Osteoblast (primary cell): ENCODE measurements around the gene IFI27L2. TPM values are rescaled to one million over a fixed set of nuclear protein-coding genes. Genes with fewer than 3 reads are reported as not detected.

Experiments used
- DNase-seq: peaks from one replicate; pipeline ENCODE4 v3.0.0; 2011; ENCODE audit warnings: low spot score, mixed read lengths; ENCODE audit not compliant: insufficient read length; ENCODE audit errors: missing footprints
- H2AFZ ChIP-seq: 2 replicates; pipeline ENCODE4 v1.6.0; 2011; ENCODE audit warnings: mild to moderate bottlenecking, low read length
- H3K27ac ChIP-seq: 2 replicates; pipeline ENCODE4 v1.5.1; 2011; ENCODE audit warnings: mild to moderate bottlenecking, low read depth, low read length, moderate library complexity
- H3K27me3 ChIP-seq: 2 replicates; pipeline ENCODE4 v1.6.0; 2012; ENCODE audit warnings: mild to moderate bottlenecking, control low read depth, inconsistent platforms, low read length, moderate library complexity; ENCODE audit not compliant: insufficient read depth
- H3K36me3 ChIP-seq: 2 replicates; pipeline ENCODE4 v1.5.1; 2011; ENCODE audit warnings: mild to moderate bottlenecking, low read length, control low read depth, moderate library complexity; ENCODE audit not compliant: insufficient read depth
- H3K4me1 ChIP-seq: 2 replicates; pipeline ENCODE4 v1.5.1; 2011; ENCODE audit warnings: mild to moderate bottlenecking, low read length, control low read depth, moderate library complexity; ENCODE audit not compliant: insufficient read depth
- H3K4me2 ChIP-seq: 2 replicates; pipeline ENCODE4 v1.6.0; 2011; ENCODE audit warnings: mild to moderate bottlenecking, low read length; ENCODE audit not compliant: insufficient read depth
- H3K4me3 ChIP-seq: fragments of 200-600 bp; sonication (generic); 3 replicates; pipeline ENCODE4 v1.5.1; 2012; ENCODE audit warnings: mild to moderate bottlenecking, low read length, inconsistent platforms; ENCODE audit not compliant: insufficient read depth
- H3K79me2 ChIP-seq: 2 replicates; pipeline ENCODE4 v1.6.0; 2012; ENCODE audit warnings: mild to moderate bottlenecking, low read length, control low read depth, inconsistent platforms; ENCODE audit not compliant: insufficient read depth
- H3K9me3 ChIP-seq: 2 replicates; pipeline ENCODE4 v1.5.1; 2011; ENCODE audit warnings: low read depth, low read length, control low read depth
- H4K20me1 ChIP-seq: 2 replicates; pipeline ENCODE4 v1.6.0; 2012; ENCODE audit warnings: mild to moderate bottlenecking, low read length, control low read depth; ENCODE audit not compliant: insufficient read depth
- total RNA-seq: library from RNA; depleted of rRNA; stranded (reverse); fragments of >200 nt; gene quantifications from 2 replicates; pipeline ENCODE4 v1.2.3, GENCODE V29; 2012
- TF ChIP-seq, protein P1 (sequence below): IDR thresholded peaks from 2 replicates; pipeline ENCODE4 v1.5.1; 2011; ENCODE audit warnings: mild to moderate bottlenecking, low read depth, low read length, moderate library complexity; ENCODE audit errors: extremely low read depth

Gene IFI27L2
- total RNA-seq, 1 donor: 76.7 TPM

DNA sequence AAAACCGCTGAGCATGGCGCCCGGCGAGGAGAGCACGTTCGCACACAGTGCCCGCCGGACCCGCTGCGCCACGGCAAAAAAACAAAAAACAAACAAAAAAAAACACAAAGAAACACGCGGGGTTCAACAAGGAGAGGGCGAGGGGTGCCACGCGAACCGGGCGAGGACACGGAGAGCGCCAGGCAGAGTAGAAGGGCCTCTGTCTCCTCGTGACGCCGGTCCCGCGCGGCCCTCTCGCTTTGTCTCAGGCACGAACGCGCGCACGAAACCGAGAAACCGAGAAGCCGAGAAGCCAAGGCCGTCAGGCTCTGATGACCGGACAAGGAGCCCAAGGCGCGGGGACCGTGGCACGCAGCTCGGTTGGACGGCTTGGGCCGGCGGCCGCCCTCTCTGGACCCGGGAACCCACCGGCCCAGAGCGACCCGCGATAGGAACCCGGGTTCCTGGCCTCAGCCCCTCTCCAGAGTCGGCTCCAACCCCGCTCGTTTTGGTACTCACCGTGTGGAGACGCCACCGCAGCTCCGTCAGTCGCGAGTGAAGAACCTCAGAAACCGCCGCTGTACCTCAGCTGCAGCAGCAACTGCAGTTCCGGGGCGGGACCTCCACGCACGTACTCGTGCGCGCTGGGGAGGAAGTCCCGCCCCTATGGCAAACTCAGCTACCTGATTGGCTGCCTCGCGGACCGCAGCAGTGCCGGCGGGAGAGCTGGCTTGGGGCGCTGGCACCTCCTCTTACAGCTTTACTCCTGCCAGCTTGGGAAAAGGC, 48.6 kb downstream of the IFI27L2 start, which contains the start of the genes DDX24 and IFI27L1:
DDX24 (minus strand) TSS at position 582 of the 765 bp plus-strand sequence. CDS start 1,460 bp downstream, outside the sequence.
IFI27L1 (plus strand) TSS at position 690 of the 765 bp plus-strand sequence. CDS start 15,628 bp downstream, outside the sequence.
- no peaks in the 10 kb centered on the region for H3K27me3 ChIP-seq
- H3K36me3 ChIP-seq: peaks cover 25% of the 10 kb centered on the region
- H3K27ac ChIP-seq: peak within 1 kb of the TSS; percentile 95
- H3K4me2 ChIP-seq: peak within 1 kb of the TSS; percentile 98
- DNase-seq: peak; percentile 97
- peaks cover 35% of the 10 kb centered on the region for H3K4me1 ChIP-seq
- H3K4me3 ChIP-seq: peak within 1 kb of the TSS; percentile 93
- H3K79me2 ChIP-seq: peaks cover 80% of the 10 kb centered on the region
- H4K20me1 ChIP-seq: peaks cover 30% of the 10 kb centered on the region
- no peaks in the 10 kb centered on the region for H3K9me3 ChIP-seq
- TF ChIP-seq, protein P1, sequence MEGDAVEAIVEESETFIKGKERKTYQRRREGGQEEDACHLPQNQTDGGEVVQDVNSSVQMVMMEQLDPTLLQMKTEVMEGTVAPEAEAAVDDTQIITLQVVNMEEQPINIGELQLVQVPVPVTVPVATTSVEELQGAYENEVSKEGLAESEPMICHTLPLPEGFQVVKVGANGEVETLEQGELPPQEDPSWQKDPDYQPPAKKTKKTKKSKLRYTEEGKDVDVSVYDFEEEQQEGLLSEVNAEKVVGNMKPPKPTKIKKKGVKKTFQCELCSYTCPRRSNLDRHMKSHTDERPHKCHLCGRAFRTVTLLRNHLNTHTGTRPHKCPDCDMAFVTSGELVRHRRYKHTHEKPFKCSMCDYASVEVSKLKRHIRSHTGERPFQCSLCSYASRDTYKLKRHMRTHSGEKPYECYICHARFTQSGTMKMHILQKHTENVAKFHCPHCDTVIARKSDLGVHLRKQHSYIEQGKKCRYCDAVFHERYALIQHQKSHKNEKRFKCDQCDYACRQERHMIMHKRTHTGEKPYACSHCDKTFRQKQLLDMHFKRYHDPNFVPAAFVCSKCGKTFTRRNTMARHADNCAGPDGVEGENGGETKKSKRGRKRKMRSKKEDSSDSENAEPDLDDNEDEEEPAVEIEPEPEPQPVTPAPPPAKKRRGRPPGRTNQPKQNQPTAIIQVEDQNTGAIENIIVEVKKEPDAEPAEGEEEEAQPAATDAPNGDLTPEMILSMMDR: no peak
- peak within 1 kb of the TSS; percentile 93 for H2AFZ ChIP-seq

DNA sequence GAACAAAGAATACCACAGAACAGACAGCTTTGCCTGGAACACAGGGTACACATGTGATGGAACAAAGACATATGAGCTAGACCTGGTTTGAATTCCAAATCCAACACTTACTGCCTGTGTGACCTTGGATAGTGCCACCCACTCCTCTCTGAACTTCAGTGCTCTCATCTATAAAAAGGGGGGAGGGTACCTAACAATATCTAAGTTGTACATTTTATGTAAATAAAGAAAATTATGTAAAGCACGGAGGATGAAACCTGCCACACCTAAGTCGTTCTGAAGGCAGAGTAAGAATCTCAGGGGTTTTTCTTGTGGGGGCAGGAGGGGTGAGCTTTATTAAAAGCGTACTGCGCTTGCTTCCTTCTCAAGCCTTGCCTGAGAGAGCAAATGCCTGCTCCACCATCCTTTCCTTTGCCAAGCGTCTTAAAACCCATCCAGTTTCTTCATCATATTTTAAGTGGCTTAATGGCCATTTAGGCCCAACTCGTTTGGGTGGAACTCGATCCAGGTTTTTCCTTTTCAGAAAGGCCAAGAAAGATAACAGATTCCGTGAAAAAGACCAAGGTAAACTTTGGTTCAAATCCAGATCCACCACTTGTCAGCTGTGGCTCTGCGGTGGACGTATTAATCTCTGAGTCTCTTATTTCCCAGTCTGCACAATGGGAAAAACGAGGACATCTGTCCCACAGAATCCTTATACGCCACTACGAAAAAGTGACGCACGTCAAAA, 49.3 kb downstream of the IFI27L2 start:
- peaks cover 25% of the 10 kb centered on the region for H3K36me3 ChIP-seq
- DNase-seq: peak; percentile 82
- H3K4me1 ChIP-seq: peaks cover 35% of the 10 kb centered on the region
- H3K27me3 ChIP-seq: no peaks in the 10 kb centered on the region
- H3K27ac ChIP-seq: peak overlapping the region; percentile 95
- peak overlapping the region; percentile 53 for H2AFZ ChIP-seq
- TF ChIP-seq, protein P1: no peak
- H4K20me1 ChIP-seq: peaks cover 30% of the 10 kb centered on the region
- peak overlapping the region; percentile 93 for H3K4me3 ChIP-seq
- no peaks in the 10 kb centered on the region for H3K9me3 ChIP-seq
- peaks cover 85% of the 10 kb centered on the region for H3K79me2 ChIP-seq
- peak overlapping the region; percentile 98 for H3K4me2 ChIP-seq

DNA sequence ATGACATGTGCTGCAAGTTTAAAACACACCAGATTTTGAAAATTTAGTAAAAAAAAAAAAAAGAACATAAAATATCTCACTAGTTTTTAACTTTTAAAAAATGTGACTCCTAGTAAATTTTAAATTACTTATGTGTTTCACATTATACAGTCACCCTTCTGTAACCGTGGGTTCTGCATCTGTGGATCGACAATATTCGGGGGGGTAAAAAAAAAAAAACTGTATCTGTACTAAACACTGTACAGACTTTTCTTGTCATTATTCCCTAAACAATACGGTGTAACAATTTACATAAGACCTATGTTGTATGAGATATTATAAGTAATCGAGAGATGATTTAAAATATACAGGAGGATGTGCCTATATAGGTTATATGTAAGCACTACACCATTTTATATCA, 51.6 kb downstream of the IFI27L2 start:
- Histone ChIP-seq H3K4me3 (peak overlapping the region; percentile 34), H3K36me3 (peaks cover 25% of the 10 kb centered on the region), H3K27ac (no peak overlapping the region), H3K9me3 (no peaks in the 10 kb centered on the region), H3K27me3 (no peaks in the 10 kb centered on the region), H3K4me2 (peak overlapping the region; percentile 98), H2AFZ (no peak overlapping the region), H4K20me1 (peaks cover 33% of the 10 kb centered on the region), H3K79me2 (peaks cover 97% of the 10 kb centered on the region), H3K4me1 (peaks cover 35% of the 10 kb centered on the region)
- DNase-seq: no peak
- TF ChIP-seq, protein P1: no peak

Other genes with a start within 250 kb of the IFI27L2 start
- gene FAM181A, start 202.3 kb downstream of the IFI27L2 start, total RNA-seq: not detected in 2 replicates
- 0.88 and 1.1 TPM in 2 replicates for gene ASB2, start 153.0 kb downstream of the IFI27L2 start, total RNA-seq
- not detected in 2 replicates for gene CCDC197, start 132.3 kb downstream of the IFI27L2 start, total RNA-seq
- 1.2 and 1.4 TPM in 2 replicates for gene OTUB2, start 103.3 kb downstream of the IFI27L2 start, total RNA-seq
- gene DDX24, start 48.4 kb downstream of the IFI27L2 start, total RNA-seq: 112 and 134 TPM in 2 replicates
- gene IFI27L1, start 48.3 kb downstream of the IFI27L2 start, total RNA-seq: 9.8 and 11.5 TPM in 2 replicates
- 80.7 and 87.8 TPM in 2 replicates for gene IFI27, start 18.9 kb downstream of the IFI27L2 start, total RNA-seq
- gene PPP4R4, start 44.7 kb upstream of the IFI27L2 start, total RNA-seq: under 0.01 and 0.29 TPM in 2 replicates
- gene SERPINA10, start 163.7 kb upstream of the IFI27L2 start, total RNA-seq: not detected in 2 replicates
- not detected in 2 replicates for gene SERPINA6, start 193.7 kb upstream of the IFI27L2 start, total RNA-seq
- gene SERPINA2, start 237.1 kb upstream of the IFI27L2 start, total RNA-seq: not detected in 2 replicates